HG02610 (cell line): Measurements from ENCODE around the gene KIAA1191.
A peak's percentile ranks its signal among the peaks of the same experiment; 100 is the strongest.
"Not testable (repeated sequence)": the region's sequence is repeated elsewhere in the genome, so short reads cannot be mapped to it uniquely, and the experiment has no call there.

Experiments used
- ATAC-seq: cut with Tn5 transposase; IDR thresholded peaks from one replicate; pipeline ENCODE4 v1.9.1; 2021; ENCODE audit warnings: mild to moderate bottlenecking, moderate library complexity; ENCODE audit not compliant: unreplicated experiment

KIAA1191 gene

GRCh38 chr5:176361437-176362232 is at the start of gene KIAA1191:
Gene KIAA1191 (minus strand): TSS chr5:176361764. CDS start chr5:176359508, 2,256 bp downstream.
- peak; percentile 83 for ATAC-seq

- no peak for ATAC-seq
Measured at GRCh38 chr5:176410486-176411180, 49.1 kb upstream of the KIAA1191 start.

- no peak for ATAC-seq
Measured at GRCh38 chr5:176409765-176410164, 48.2 kb upstream of the KIAA1191 start.

GRCh38 chr5:176408590-176408989 is 47.0 kb upstream of the KIAA1191 start:
- no peak for ATAC-seq

- ATAC-seq, result not testable (repeated sequence)
Measured at GRCh38 chr5:176408252-176408573, 46.6 kb upstream of the KIAA1191 start.

GRCh38 chr5:176407456-176408251 is 46.1 kb upstream of the KIAA1191 start:
- no peak for ATAC-seq

GRCh38 chr5:176406436-176407052 is 45.0 kb upstream of the KIAA1191 start:
- ATAC-seq, result no peak

GRCh38 chr5:176405656-176406435 is 44.3 kb upstream of the KIAA1191 start:
- no peak for ATAC-seq

- ATAC-seq, result no peak
Measured at GRCh38 chr5:176401281-176402205, 40.0 kb upstream of the KIAA1191 start.

GRCh38 chr5:176400382-176401156 is 39.0 kb upstream of the KIAA1191 start:
- ATAC-seq, result no peak

- ATAC-seq, result no peak
Measured at GRCh38 chr5:176397736-176398420, 36.3 kb upstream of the KIAA1191 start.

- ATAC-seq, result no peak
Measured at GRCh38 chr5:176396330-176396729, 34.8 kb upstream of the KIAA1191 start.

- no peak for ATAC-seq
Measured at GRCh38 chr5:176394881-176395675, 33.5 kb upstream of the KIAA1191 start.

GRCh38 chr5:176394096-176394495 is 32.5 kb upstream of the KIAA1191 start:
- no peak for ATAC-seq

- ATAC-seq, result no peak
Measured at GRCh38 chr5:176392526-176392925, 31.0 kb upstream of the KIAA1191 start.

GRCh38 chr5:176391999-176392398 is 30.4 kb upstream of the KIAA1191 start:
- no peak for ATAC-seq

- no peak for ATAC-seq
Measured at GRCh38 chr5:176391479-176391878, 29.9 kb upstream of the KIAA1191 start.
